VCaP (cell line): ENCODE data around the gene PIK3CB.
A peak's percentile ranks its signal among the peaks of the same experiment; 100 is the strongest.

ENCODE experiments used
- H3K27ac ChIP-seq: fragments of 450-650 bp; 2 replicates; pipeline ENCODE4 v1.5.1; 2017
- CTCF ChIP-seq: fragments of 450-650 bp; conservative IDR thresholded peaks from 2 replicates; pipeline ENCODE4 v1.5.1; 2017; ENCODE audit warnings: mild to moderate bottlenecking, moderate library complexity

PIK3CB gene

DNA sequence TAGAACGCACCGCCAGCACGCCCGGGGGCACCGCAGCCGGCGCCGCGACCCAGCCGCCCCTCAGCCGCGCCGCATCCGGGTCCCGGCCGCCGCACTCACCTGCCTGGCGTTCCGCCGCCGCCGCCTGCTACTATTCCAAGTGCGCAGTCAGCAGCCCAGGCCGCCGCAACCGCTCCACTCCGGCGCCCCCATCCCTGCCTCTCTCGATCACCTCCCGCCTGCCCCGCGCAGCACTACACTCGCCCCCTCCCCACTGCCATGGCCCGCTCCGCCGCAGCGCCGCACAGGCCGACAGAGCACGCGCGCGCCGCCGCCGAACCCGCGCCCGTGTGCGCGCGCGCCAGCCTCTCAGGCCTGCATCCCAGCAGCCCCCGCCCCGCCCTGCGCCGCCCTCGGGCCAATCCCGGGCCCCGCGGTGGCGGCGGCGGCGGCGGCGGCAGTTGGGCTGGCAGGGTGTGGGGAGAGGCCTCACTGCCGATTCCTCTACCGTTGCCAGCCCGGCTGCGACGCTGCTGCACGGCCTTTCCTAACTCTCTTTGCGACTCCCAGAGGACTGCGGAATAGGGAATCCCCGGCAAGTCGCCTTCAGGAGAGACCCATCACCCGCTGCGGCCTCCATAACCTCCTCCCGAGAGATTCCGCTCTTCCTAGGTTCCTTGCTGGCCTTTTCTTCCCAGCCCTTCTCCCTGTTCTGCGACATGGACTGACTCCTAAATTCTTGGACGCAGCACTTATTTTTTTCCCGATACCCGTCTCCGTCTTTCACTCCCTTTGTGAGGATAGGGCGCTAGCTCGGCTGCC is at the start of gene PIK3CB:
PIK3CB (minus strand) TSS at position 333 of the 801 bp plus-strand sequence. CDS start 75,585 bp downstream, outside the sequence.
- peak; percentile 28 for TF ChIP-seq CTCF
- peak within 1 kb of the TSS; percentile 93 for H3K27ac ChIP-seq

GRCh38 chr3:138881233-138881632 is 46.5 kb upstream of the PIK3CB start:
- TF ChIP-seq CTCF, result no peak
- no peak overlapping the region for H3K27ac ChIP-seq

DNA sequence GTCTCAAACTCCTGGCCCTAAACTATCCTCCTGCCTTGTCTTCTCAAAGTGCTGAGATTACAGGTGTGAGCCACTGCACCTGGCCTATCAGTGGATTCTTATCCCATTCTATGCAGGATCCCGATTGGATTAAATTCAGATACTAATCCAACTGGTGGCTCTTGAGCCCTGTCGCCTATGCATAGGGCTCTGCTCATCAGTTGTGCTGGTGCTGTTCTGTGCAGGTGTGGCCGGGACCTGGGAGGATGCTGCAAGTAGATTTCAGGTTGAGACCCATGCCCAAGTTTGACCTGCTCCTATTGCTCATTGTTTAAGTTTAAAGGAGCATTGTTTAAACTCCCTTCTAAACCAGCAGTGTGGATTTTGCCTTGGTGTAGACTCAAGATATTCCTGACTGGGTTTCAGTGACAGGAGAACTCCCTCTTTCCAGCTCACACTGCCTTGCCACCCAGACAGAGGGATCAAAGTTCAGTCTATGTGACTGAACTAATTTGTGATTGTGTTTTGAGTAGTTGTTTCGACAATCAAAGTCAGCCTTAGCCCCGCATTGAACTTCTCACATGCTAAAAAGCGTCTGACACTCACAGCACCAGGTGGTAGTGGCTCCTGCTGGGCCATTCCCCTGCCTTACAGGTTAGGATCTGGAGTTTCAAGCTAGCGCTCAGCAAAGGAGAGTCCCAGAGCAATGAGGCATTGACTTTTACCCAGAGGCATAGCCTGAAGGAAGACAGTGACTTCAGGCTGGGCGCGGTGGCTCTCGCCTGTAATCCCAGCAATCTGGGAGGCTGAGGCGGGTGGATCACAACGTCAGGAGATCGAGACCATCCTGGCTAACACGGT is 45.0 kb upstream of the PIK3CB start:
- no peak for TF ChIP-seq CTCF
- no peak overlapping the region for H3K27ac ChIP-seq

- TF ChIP-seq CTCF, result no peak
- H3K27ac ChIP-seq, result no peak overlapping the region
Measured at GRCh38 chr3:138877226-138877625, 42.5 kb upstream of the PIK3CB start.

GRCh38 chr3:138875754-138876664 is 41.3 kb upstream of the PIK3CB start:
- H3K27ac ChIP-seq, result no peak overlapping the region
- no peak for TF ChIP-seq CTCF

- no peak overlapping the region for H3K27ac ChIP-seq
- TF ChIP-seq CTCF, result no peak
Measured at GRCh38 chr3:138875096-138875753, 40.5 kb upstream of the PIK3CB start.
